Measurements from ENCODE around the gene COL2A1.

Gene COL2A1

DNA sequence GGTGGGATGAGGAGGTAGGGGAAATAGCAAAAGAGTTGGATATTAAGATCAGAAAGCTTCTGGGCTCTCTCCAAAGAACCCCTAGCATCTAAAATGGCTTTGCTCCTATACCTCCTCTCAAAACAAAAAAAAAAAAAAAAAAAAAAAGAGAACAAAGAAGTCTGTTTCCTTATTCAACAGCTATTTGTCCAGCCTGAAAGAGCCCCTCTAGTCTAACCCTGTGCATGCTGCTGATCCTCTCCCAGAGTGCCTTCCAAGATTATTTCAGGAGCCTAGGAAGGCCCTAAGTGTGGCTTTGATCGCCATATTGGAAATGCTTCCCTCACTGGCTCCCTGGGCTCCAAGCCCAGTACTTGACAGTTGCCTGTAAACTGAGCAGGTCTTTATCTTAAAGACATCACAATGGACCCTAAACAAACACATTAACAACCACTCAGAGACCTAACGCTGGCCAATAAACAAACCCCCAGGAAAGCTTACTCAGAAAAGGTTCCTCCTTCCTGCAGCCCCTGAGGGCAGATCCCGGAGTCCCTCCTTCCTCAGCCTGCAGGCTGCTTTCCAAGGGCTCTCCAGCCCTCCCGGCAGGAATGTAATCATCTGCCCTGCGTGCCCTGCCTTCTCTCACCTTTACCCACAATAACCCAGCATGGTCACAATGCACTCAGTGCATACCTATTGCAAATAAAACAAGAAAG, 17.4 kb upstream of the COL2A1 start:
- H3K4me3 ChIP-seq (ENCODE audit: low read length), result no peak overlapping the region
- DNase-seq (ENCODE audit: low read depth), result no peak
- TF ChIP-seq, protein P1, sequence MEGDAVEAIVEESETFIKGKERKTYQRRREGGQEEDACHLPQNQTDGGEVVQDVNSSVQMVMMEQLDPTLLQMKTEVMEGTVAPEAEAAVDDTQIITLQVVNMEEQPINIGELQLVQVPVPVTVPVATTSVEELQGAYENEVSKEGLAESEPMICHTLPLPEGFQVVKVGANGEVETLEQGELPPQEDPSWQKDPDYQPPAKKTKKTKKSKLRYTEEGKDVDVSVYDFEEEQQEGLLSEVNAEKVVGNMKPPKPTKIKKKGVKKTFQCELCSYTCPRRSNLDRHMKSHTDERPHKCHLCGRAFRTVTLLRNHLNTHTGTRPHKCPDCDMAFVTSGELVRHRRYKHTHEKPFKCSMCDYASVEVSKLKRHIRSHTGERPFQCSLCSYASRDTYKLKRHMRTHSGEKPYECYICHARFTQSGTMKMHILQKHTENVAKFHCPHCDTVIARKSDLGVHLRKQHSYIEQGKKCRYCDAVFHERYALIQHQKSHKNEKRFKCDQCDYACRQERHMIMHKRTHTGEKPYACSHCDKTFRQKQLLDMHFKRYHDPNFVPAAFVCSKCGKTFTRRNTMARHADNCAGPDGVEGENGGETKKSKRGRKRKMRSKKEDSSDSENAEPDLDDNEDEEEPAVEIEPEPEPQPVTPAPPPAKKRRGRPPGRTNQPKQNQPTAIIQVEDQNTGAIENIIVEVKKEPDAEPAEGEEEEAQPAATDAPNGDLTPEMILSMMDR (conservative IDR thresholded peaks at IDR 0.05; ENCODE audit: low read depth, low read length), result no peak

DNA sequence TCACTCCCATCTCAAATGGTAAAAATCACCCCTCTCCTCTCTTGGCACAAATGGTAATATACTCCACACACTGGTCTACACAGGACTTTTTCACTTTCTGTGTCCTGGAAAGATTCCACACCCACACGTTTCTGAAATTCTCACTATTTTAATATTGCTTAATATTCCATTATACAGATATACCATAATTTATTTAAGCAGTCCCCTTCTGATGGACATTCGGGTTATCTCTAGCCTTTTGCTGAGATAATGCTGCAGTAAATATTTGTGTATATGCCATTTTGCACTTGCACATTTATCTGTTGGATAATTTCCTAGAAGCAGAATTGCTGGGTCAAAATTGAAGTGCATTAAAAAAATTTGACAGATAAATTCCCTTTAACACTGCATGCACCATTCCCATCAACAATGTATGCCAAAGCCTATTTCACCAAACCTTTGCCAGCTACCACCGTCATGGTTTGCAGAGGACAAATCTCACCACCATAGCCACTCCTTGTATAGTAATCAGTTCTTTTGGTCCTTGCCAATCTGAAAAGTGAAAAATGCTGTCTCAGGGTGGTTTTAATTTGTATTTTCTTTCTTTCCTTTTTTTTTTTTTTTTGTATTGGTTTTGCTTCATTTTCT, 15.5 kb upstream of the COL2A1 start:
- DNase-seq (ENCODE audit: low read depth), result no peak
- TF ChIP-seq, protein P1 (conservative IDR thresholded peaks at IDR 0.05; ENCODE audit: low read depth, low read length), result no peak
- H3K4me3 ChIP-seq (ENCODE audit: low read length), result no peak overlapping the region

DNA sequence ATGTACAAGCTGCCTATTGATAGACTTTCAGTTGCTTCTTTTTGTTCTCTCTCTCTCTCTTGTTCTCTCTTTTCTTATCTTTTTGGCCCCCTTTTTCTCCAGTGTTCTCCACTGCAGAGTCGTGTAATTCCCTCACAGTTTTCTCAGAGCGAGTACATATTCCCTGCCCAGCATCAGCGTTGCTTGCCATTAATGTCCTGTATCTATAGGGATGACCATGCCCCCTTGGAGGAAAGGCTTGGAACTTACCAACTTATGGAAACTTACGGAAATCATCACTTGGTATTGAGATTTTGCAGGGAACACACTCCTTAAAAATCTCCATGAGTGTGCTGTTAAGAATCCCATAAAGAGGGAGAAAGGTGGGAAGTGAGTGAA, 14.3 kb upstream of the COL2A1 start:
- H3K4me3 ChIP-seq (ENCODE audit: low read length), result no peak overlapping the region
- DNase-seq (ENCODE audit: low read depth), result no peak
- TF ChIP-seq, protein P1 (conservative IDR thresholded peaks at IDR 0.05; ENCODE audit: low read depth, low read length), result no peak

DNA sequence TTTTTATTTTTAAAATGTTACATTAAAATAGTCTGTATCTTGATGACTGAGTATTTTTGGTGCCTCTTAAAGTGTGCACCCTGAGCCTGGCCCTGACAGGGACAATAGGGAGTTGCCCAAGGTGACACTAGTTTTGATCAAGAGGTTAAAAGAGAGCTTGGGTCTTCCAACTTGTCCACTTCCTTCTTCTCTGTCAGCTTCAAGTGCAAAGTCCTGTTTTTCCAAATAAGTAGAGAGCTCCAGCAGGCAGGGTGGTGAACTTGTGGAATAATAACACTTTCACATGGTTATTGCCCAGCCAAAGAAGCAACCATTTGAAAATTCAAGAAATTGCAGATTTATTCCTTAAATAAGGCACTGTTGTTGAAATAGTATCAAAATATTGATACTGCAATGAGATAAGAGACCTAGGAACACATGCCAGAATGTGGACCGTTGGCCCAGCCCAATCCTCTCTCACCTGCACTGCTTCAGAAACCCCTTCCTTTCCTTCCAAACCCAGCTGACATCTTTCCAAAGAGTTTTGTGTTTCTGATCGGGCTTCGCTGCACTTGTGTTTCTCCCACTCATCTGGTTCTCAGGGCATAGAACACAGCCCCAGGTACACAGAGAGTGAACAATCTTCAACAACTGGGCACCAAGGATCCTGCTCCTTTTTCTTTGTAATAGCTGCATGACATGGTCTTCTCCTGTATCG, 13.8 kb upstream of the COL2A1 start:
- no peak overlapping the region for H3K4me3 ChIP-seq (ENCODE audit: low read length)
- TF ChIP-seq, protein P1 (conservative IDR thresholded peaks at IDR 0.05; ENCODE audit: low read depth, low read length), result no peak
- DNase-seq (ENCODE audit: low read depth), result no peak

DNA sequence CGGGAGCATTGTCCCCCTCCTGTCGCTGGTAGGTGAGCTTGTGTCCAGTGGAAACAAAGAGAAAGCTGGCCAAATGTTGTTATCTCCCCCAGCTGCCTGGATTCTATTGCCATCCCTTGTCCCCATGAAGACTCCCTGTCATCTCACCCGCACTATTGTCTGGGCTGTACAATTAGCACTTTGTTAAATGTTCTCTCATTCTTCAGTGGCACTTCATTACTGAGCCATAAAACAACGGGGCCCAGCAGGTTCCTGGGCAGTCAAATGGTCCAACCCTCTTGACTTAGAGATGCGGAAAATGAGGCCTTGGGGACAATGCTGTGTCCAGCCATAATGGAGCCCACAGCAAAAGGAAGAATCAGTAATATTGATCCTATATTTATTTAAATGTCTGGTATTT, 13.2 kb upstream of the COL2A1 start:
- no peak for DNase-seq (ENCODE audit: low read depth)
- TF ChIP-seq, protein P1 (conservative IDR thresholded peaks at IDR 0.05; ENCODE audit: low read depth, low read length), result no peak
- no peak overlapping the region for H3K4me3 ChIP-seq (ENCODE audit: low read length)

DNA sequence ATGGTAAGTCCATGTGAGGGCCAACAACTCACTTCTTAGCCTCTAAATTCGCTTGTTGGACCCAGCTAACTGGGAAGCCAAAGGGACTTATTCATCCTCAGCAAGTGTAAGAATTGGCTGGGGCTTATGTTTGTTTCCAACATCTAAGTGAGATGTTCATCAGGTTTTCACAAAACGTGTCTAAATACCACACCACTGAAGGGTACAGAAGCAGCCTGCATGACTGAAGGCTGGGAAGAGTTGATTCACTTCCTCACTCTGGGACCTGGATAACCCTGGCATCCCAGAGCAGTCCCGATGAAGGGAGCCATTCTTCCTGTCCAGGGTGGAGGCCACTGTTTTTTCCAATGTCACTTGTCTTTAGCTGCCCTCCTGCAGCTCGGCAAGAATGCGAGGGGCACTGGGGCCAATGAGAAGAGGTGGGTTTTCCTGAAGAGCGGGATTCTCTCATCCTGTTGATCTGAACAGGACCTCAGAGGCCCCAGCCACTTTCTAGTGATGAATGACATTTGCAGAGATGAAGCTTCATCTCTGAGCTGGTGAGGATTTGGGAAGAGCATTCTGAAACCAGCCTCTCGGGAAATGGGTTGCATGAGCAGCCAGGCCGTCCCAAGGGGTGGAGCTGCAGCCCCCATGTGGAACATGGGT, 12.2 kb upstream of the COL2A1 start:
- TF ChIP-seq, protein P1 (conservative IDR thresholded peaks at IDR 0.05; ENCODE audit: low read depth, low read length), result no peak
- no peak for DNase-seq (ENCODE audit: low read depth)

More for the DNA sequence above, 12.2 kb upstream of the COL2A1 start:
- H3K4me3 ChIP-seq (ENCODE audit: low read length), result no peak overlapping the region

All from retinal pigment epithelial cell (primary cell).